Activated T-helper 1 cell treated with anti-CD3 and anti-CD28 coated beads, Interleukin-2, amount 50 U/mL, for 16 hours (primary cell): Measurements from ENCODE around the gene FNBP1.
"Not testable (repeated sequence)": the region's sequence is repeated elsewhere in the genome, so short reads cannot be mapped to it uniquely, and the experiment has no call there.

Experiments
- DNase-seq, 2 donors: peaks; one replicate each; pipeline ENCODE4 v3.0.0-alpha.2; 2020; ENCODE audit warnings: low read depth in 1 of 2, low spot score in 1 of 2

Gene FNBP1

GRCh38 chr9:129895376-129896268, 147.4 kb downstream of the FNBP1 start:
- peak in 1 of 2 donors; percentile 24 for DNase-seq

- no peak for DNase-seq
Measured at GRCh38 chr9:129894120-129894823, 148.7 kb downstream of the FNBP1 start.

- DNase-seq = no peak
Measured at GRCh38 chr9:129891569-129891968, 151.4 kb downstream of the FNBP1 start.

GRCh38 chr9:129890718-129891299, 152.2 kb downstream of the FNBP1 start:
- not testable (repeated sequence) for DNase-seq

GRCh38 chr9:129889941-129890717, 152.9 kb downstream of the FNBP1 start:
- peak in 1 of 2 donors; percentile 37 for DNase-seq

GRCh38 chr9:129889122-129889940, 153.7 kb downstream of the FNBP1 start:
- DNase-seq = no peak

- DNase-seq = peak; percentile 82 to 86
Measured at GRCh38 chr9:129888293-129889121, 154.5 kb downstream of the FNBP1 start.

- no peak for DNase-seq
Measured at GRCh38 chr9:129887334-129888292, 155.4 kb downstream of the FNBP1 start.

GRCh38 chr9:129886226-129887174, 156.5 kb downstream of the FNBP1 start:
- no peak for DNase-seq

- peak; percentile 77 to 83 for DNase-seq
Measured at GRCh38 chr9:129885670-129886106, 157.3 kb downstream of the FNBP1 start.

GRCh38 chr9:129885018-129885669, 157.8 kb downstream of the FNBP1 start:
- no peak for DNase-seq

GRCh38 chr9:129884220-129885017, 158.6 kb downstream of the FNBP1 start:
- DNase-seq = peak; percentile 92 to 94

GRCh38 chr9:129881547-129882324, 161.3 kb downstream of the FNBP1 start:
- DNase-seq = no peak

GRCh38 chr9:129880654-129881546, 162.1 kb downstream of the FNBP1 start:
- no peak for DNase-seq
